Ascending aorta (tissue), 2 donors: ENCODE results near the gene PBX3. TPM values are rescaled to one million over a fixed set of nuclear protein-coding genes. Genes with fewer than 3 reads are reported as not detected.

Experiments used
- DNase-seq, 2 donors: peaks; one replicate each; pipeline ENCODE4 v3.0.0-alpha.2; 2019; ENCODE audit warnings: low spot score in 2 of 2
- H3K27ac ChIP-seq, 2 donors: fragments of 200-600 bp; sonication (generic); one replicate each; pipeline ENCODE4 v1.5.1; 2016 to 2017; ENCODE audit warnings: mild to moderate bottlenecking in 1 of 2
- H3K27me3 ChIP-seq: fragments of 200-600 bp; sonication (generic); one replicate; pipeline ENCODE4 v1.5.1; 2017
- H3K36me3 ChIP-seq, 2 donors: fragments of 200-600 bp; sonication (generic); one replicate each; pipeline ENCODE4 v1.5.1; 2016
- H3K4me1 ChIP-seq, 2 donors: fragments of 200-600 bp; sonication (generic); one replicate each; pipeline ENCODE4 v1.5.1; 2016 to 2017; ENCODE audit warnings: mild to moderate bottlenecking in 1 of 2
- H3K4me3 ChIP-seq, 2 donors: fragments of 200-600 bp; sonication (generic); one replicate each; pipeline ENCODE4 v1.5.1; 2016 to 2017; ENCODE audit warnings: mild to moderate bottlenecking in 1 of 2
- H3K9me3 ChIP-seq, 2 donors: fragments of 200-600 bp; sonication (generic); one replicate each; pipeline ENCODE4 v1.5.1; 2016
- CTCF ChIP-seq, 3 experiments: fragments of 200-600 bp in 2 of 3; fragments of 450-650 bp in 1 of 3; sonication (generic) in 2 of 3; IDR thresholded peaks; one replicate each; pipeline ENCODE4 v1.5.1; 2016 to 2019; ENCODE audit warnings: antibody characterized with exemption in 3 of 3, mild to moderate bottlenecking in 1 of 3, moderate library complexity in 1 of 3
- intact Hi-C: fragments of 100-400 bp; cut with DNase I; formaldehyde crosslinking; loops from one replicate; pipeline ENCODE4 v1.15.1; 2023
- total RNA-seq: library from RNA; depleted of rRNA; stranded (reverse); fragments of >200 nt; gene quantifications from one replicate; pipeline ENCODE4 v1.1.0, GENCODE V29; 2016

The PBX3 gene
- total RNA-seq, 1 donor from 2014 or later = 24.3 TPM

DNA sequence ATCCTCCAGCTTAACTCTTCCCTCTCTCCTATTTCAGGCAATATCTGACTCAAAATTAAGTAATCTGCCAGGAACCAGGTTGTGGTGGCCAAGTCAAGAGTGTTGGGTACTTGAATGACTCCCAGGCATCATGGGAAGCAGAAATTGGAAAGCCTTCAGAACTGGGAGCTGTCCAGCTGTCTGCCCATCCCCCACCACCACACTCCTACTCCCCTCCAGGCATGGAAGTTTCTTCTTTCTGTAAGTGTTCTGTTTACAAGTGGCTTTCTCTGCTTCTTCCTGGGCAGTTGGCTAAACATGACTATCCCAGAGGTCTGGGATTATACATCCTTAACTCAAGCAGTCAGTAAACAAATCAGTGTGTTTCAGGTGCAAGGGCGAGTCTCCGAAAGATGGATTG, 14.6 kb upstream of the PBX3 start:
- intact Hi-C loops = no loop called here
- no peak for DNase-seq
- H3K27me3 ChIP-seq = no peaks in the 10 kb centered on the region
- no peak for TF ChIP-seq CTCF (IDR thresholded peaks at IDR 0.05)
- no peaks in the 10 kb centered on the region for H3K4me1 ChIP-seq
- no peaks in the 10 kb centered on the region for H3K9me3 ChIP-seq
- H3K36me3 ChIP-seq = no peaks in the 10 kb centered on the region
- no peak overlapping the region for H3K4me3 ChIP-seq
- H3K27ac ChIP-seq = no peak overlapping the region

DNA sequence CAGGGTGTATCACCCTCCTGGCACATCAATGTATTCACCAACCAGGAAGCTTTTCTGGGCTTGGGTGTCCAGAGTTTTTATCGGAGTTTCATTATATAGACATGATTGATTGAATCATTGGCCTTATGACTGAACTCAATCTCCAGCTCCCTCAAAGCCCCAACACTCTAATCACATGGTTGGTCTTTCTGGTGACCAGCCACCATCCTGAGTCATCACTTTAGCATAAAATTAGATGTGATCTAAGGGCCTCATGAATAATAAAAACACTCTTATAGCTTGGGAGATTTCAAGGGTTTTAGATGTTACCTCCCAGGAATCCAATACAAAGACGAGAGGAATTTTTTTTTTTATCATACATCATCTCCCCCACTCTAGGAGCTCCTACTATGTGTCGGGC, 7.7 kb upstream of the PBX3 start:
- intact Hi-C loops = no loop called here
- H3K27ac ChIP-seq = no peak overlapping the region
- no peak for TF ChIP-seq CTCF (IDR thresholded peaks at IDR 0.05)
- H3K27me3 ChIP-seq = no peaks in the 10 kb centered on the region
- no peaks in the 10 kb centered on the region for H3K9me3 ChIP-seq
- no peak for DNase-seq
- no peak overlapping the region for H3K4me3 ChIP-seq
- no peaks in the 10 kb centered on the region for H3K4me1 ChIP-seq
- H3K36me3 ChIP-seq = no peaks in the 10 kb centered on the region

DNA sequence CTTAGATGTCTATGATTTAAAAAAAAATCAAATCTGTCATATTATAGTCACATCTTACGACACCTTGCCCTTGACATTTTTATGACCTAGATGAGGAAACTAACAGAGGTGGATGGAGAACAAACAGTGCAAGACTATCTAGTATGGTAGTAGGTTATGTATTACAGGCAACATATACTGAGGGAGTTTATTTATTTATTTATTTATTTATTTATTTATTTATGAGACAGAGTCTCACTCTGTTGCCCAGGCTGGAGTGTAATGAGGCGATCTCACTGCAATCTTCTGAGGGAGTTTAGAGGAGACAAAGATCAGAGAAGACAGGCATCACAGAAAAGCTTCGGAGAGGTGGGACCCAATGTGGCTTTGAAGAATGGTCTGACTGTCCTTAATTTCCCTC, 4.5 kb upstream of the PBX3 start:
- no peaks in the 10 kb centered on the region for H3K4me1 ChIP-seq
- H3K4me3 ChIP-seq = no peak overlapping the region
- no peaks in the 10 kb centered on the region for H3K9me3 ChIP-seq
- no peaks in the 10 kb centered on the region for H3K27me3 ChIP-seq
- TF ChIP-seq CTCF (IDR thresholded peaks at IDR 0.05) = no peak
- H3K36me3 ChIP-seq = no peaks in the 10 kb centered on the region
- no peak for DNase-seq
- H3K27ac ChIP-seq = no peak overlapping the region
- intact Hi-C loops = loop anchor here (10.0 kb wide), 1 partner anchor 798 kb away; the partner anchor contains the start of gene GOLGA1

GRCh38 chr9:125743682-125744428, 3.3 kb upstream of the PBX3 start:
- H3K9me3 ChIP-seq = no peaks in the 10 kb centered on the region
- DNase-seq = no peak
- no peak for TF ChIP-seq CTCF (IDR thresholded peaks at IDR 0.05)
- intact Hi-C loops = loop anchor here (10.0 kb wide), 1 partner anchor 799 kb away; the partner anchor contains the start of gene GOLGA1
- no peaks in the 10 kb centered on the region for H3K27me3 ChIP-seq
- no peaks in the 10 kb centered on the region for H3K4me1 ChIP-seq
- no peak overlapping the region for H3K27ac ChIP-seq
- H3K36me3 ChIP-seq = no peaks in the 10 kb centered on the region
- no peak overlapping the region for H3K4me3 ChIP-seq

GRCh38 chr9:125744616-125745015, 2.6 kb upstream of the PBX3 start:
- no peak for TF ChIP-seq CTCF (IDR thresholded peaks at IDR 0.05)
- DNase-seq = no peak
- no peaks in the 10 kb centered on the region for H3K9me3 ChIP-seq
- intact Hi-C loops = loop anchor here (5.0 to 10.0 kb wide), 3 partner anchors 800 to 972 kb away; partner anchors contain the start of genes GOLGA1 and NR6A1
- no peak overlapping the region for H3K27ac ChIP-seq
- no peak overlapping the region for H3K4me3 ChIP-seq
- no peaks in the 10 kb centered on the region for H3K4me1 ChIP-seq
- no peaks in the 10 kb centered on the region for H3K27me3 ChIP-seq
- H3K36me3 ChIP-seq = no peaks in the 10 kb centered on the region
